Aorta (tissue), 5 donors: ENCODE measurements around the gene CSNK1A1. TPM values are rescaled to one million over a fixed set of nuclear protein-coding genes. Genes with fewer than 3 reads are reported as not detected.
"Not testable (repeated sequence)": the region's sequence is repeated elsewhere in the genome, so short reads cannot be mapped to it uniquely, and the experiment has no call there.

Source experiments
- ATAC-seq: fragments of 200-7000 bp; cut with Tn5 transposase; one replicate; pipeline ENCODE4 v1.9.1; 2022; ENCODE audit warnings: moderate library complexity; ENCODE audit not compliant: low FRiP score
- DNase-seq, 2 donors: peaks; one replicate each; pipeline ENCODE4 v3.0.0-alpha.2; 2020
- H3K27ac ChIP-seq, 2 donors: one replicate each; pipeline ENCODE4 v1.5.1; 2013; ENCODE audit warnings: low read length in 2 of 2, mild to moderate bottlenecking in 2 of 2, moderate library complexity in 2 of 2, control low read depth in 1 of 2, inconsistent platforms in 1 of 2, low read depth in 1 of 2
- H3K27me3 ChIP-seq, 2 donors: one replicate each; pipeline ENCODE4 v1.6.1; 2013; ENCODE audit warnings: control low read depth in 1 of 2, low read length in 1 of 2, mild to moderate bottlenecking in 1 of 2, moderate library complexity in 1 of 2; ENCODE audit not compliant: insufficient read depth in 2 of 2, control insufficient read depth in 1 of 2
- H3K36me3 ChIP-seq, 2 donors: one replicate each; pipeline ENCODE4 v1.6.1; 2013; ENCODE audit warnings: control low read depth in 1 of 2, low read length in 1 of 2, mild to moderate bottlenecking in 1 of 2; ENCODE audit not compliant: insufficient read depth in 2 of 2, control insufficient read depth in 1 of 2
- H3K4me1 ChIP-seq, 2 donors: one replicate each; pipeline ENCODE4 v1.6.1; 2013; ENCODE audit warnings: low read length in 2 of 2, control low read depth in 1 of 2, mild to moderate bottlenecking in 1 of 2, moderate library complexity in 1 of 2; ENCODE audit not compliant: insufficient read depth in 2 of 2, control insufficient read depth in 1 of 2
- H3K4me3 ChIP-seq, 2 donors: one replicate each; pipeline ENCODE4 v1.5.1; 2013; ENCODE audit warnings: low read length in 2 of 2, control low read depth in 1 of 2, mild to moderate bottlenecking in 1 of 2
- H3K9me3 ChIP-seq: one replicate; pipeline ENCODE4 v1.6.1; 2013; ENCODE audit warnings: mild to moderate bottlenecking, low read length; ENCODE audit not compliant: control insufficient read depth
- WGBS, 2 donors: extraction: QIAGEN DNeasy Blood & Tissue Kit; methylation state at CpG; one replicate each; pipeline ENCODE4 v1.1.7; 2013; 5-methylcytosine and 5-hydroxymethylcytosine counted together
- intact Hi-C, 2 donors: fragments of 100-400 bp; cut with DNase I; formaldehyde crosslinking; loops; one replicate each; pipeline versions ENCODE4 v1.14.2 to v1.15.0; 2022
- polyA plus RNA-seq, 2 donors: library from polyadenylated mRNA; stranded (reverse); fragments of 200-250 nt; gene quantifications; one replicate each; pipeline ENCODE4 v1.2.3, GENCODE V29; 2013
- total RNA-seq, 2 donors: library from RNA; stranded (reverse); fragmentation: NEBNext Ultra II Directional; extraction: Animal tissue kit (Norgen Biotek cat#: 25700); gene quantifications; one replicate each; pipeline ENCODE4 v1.2.1, GENCODE V29; 2021
- donor health status: healthy with polysubstance abuse.
- donor health status: Bipolar disorder and iron deficiency.
- donor health status: DM: no; HTN: no; CAD: no.
- donor health status: DM: no; HTN: no; CAD: no.
- donor health status: DM: yes; HTN: yes; CAD: no.

CSNK1A1 gene
- total and polyA plus RNA-seq, 4 donors, result 100 to 242 (median 164) TPM

DNA sequence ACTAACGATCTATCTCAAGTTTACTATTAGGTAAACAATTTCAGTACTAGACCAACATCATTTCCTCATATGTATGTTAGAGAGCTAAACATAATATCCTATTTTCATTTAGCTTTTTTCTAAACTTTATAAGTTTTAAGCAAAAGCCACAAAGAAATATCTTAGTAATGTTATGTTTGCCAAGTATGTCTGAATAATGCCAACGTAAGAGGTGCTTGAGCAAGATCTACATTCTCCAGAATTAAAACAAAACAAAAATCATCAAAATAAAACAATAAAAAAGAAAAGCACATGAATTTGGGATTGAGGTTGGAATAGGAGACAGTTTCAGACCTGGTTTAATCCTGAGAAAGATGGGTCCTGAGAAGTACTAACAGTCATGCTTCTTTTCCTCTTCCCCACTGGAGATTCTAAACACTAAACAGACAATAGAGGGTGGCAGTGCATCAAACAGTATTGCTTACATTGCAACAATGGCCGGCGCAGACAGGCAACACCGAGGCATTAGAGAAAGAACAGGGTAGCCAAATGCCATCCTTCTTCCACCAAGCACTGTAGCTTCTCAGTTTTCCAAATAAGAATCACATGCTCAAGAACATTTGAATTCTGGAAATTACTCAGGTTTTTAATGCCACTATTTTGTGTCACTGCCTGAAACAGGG is 33.6 kb downstream of the CSNK1A1 start:
- H3K27ac ChIP-seq, result no peak overlapping the region
- intact Hi-C loops, result no loop called here
- H3K9me3 ChIP-seq, result no peaks in the 10 kb centered on the region
- ATAC-seq, result peak; percentile 44
- H3K36me3 ChIP-seq, result no peaks in the 10 kb centered on the region
- no peaks in the 10 kb centered on the region for H3K27me3 ChIP-seq
- WGBS, 2 donors, result 28 to 35% methylated on average over 5 of the region's 5 CpGs
- peaks cover 5 to 10% of the 10 kb centered on the region in 2 donors for H3K4me1 ChIP-seq
- DNase-seq, result no peak
- peak overlapping the region in 1 of 2 donors; percentile 9 for H3K4me3 ChIP-seq

DNA sequence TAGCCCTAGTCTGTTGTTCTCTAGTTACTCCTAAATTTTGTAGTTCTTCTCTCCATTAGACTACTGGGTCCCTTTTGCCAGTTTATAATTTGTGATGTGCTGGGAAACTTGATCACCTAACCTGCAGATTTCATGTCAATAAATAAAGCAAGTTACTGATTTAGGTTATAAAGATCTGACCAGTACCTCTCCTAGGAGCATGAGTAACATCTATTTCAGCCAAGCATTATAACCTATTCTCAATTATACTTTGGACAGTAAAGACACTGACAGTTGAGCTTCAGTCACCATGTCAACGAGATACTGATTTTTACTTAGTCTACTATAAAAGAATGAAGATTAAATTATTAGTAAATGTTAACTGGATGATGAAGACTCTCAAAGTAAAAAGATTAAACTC is 36.7 kb downstream of the CSNK1A1 start:
- H3K4me1 ChIP-seq, result peaks cover 5 to 10% of the 10 kb centered on the region in 2 donors
- H3K9me3 ChIP-seq, result no peaks in the 10 kb centered on the region
- DNase-seq, result no peak
- H3K36me3 ChIP-seq, result peaks cover 0 to 1% of the 10 kb centered on the region in 2 donors
- H3K4me3 ChIP-seq, result no peak overlapping the region
- no peak overlapping the region for H3K27ac ChIP-seq
- intact Hi-C loops, result no loop called here
- no peaks in the 10 kb centered on the region for H3K27me3 ChIP-seq
- 72 to 73% methylated on average over 1 of the region's 1 CpG for WGBS, 2 donors
- ATAC-seq, result no peak

DNA sequence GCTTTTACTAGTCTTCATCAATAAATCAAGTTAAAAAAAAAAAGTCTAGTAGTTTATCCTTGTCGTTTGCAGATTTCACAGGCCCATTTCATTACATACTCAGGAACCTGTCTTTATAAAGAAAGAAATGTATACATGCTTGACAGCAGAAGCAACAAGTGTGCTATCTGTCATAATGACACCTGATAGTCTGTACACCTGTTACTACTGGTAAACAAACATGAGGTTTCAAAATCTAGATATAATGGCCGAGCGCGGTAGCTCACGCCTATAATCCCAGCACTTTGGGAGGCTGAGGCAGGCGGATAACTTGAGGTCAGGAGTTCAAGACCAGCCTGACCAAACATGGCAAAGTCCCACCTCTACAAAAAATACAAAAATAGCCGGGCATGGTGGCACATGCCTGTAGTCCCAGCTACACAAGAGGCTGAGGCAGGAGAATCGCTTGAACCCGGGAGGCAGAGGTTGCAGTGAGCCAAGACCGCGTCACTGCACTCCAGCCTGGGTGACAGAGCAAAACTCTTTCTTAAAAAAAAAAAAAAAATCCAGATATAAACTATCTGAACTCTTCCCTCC is 37.8 kb downstream of the CSNK1A1 start:
- H3K4me3 ChIP-seq, ATAC-seq, intact Hi-C loops, H3K27me3 ChIP-seq, H3K9me3 ChIP-seq, H3K27ac ChIP-seq, DNase-seq, H3K36me3 ChIP-seq, H3K4me1 ChIP-seq: not testable (repeated sequence)
- WGBS, 2 donors, result 78% methylated on average over 11 of the region's 11 CpGs

DNA sequence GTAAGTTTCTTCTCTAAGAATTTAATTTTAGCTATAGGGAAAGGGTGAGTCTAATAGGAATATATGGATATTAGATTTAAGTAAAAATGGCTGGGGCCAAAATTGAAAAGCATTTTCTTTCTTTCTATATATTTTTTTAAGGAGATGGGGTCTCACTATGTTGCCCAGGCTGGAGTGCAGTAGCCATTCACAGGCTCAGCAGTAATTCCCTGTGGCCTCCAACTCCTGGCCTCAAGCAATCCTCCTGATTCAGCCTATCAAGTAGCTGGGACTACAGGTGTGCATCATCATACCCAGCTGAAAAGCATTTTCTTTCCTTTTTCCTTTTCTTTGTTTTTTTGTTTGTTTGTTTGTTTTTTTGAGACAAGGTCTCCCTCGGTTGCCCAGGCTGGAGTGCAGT is 41.1 kb downstream of the CSNK1A1 start:
- no peaks in the 10 kb centered on the region for H3K9me3 ChIP-seq
- intact Hi-C loops, result no loop called here
- no peaks in the 10 kb centered on the region for H3K27me3 ChIP-seq
- H3K4me1 ChIP-seq, result no peaks in the 10 kb centered on the region
- DNase-seq (no peak), ATAC-seq (no peak)
- WGBS, 2 donors, result 77 to 84% methylated on average over 1 of the region's 1 CpG
- no peak overlapping the region for H3K4me3 ChIP-seq
- peaks cover 5 to 7% of the 10 kb centered on the region in 2 donors for H3K36me3 ChIP-seq
- H3K27ac ChIP-seq, result no peak overlapping the region

DNA sequence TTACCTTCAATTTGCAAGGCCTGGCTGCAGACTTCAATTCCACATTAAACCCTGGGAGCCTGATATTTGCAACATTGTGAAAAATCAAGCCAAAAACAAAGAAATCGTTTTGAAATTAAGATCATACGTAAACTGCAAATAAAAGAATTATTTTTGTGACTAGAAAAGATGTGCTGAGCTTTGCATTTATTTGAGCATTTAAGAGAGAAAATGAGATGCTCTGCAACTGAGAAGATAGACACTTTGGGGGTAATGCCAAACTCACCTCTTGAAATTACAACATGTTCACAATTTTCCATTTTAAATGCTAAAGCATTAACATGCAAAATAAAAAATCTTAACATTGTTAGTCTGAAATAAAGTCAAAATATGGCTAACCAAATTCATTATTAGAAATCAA is 46.6 kb downstream of the CSNK1A1 start:
- H3K9me3 ChIP-seq, result no peaks in the 10 kb centered on the region
- H3K27ac ChIP-seq, result no peak overlapping the region
- no peak overlapping the region for H3K4me3 ChIP-seq
- DNase-seq, result no peak
- intact Hi-C loops, result loop anchor here in 1 of 2 donors (5.0 kb wide), 1 partner anchor 43 kb away; no protein-coding TSS in a partner anchor
- WGBS, 2 donors, result 82 to 85% methylated on average over 2 of the region's 2 CpGs
- ATAC-seq, result no peak
- H3K4me1 ChIP-seq, result no peaks in the 10 kb centered on the region
- peaks cover 5 to 6% of the 10 kb centered on the region in 2 donors for H3K36me3 ChIP-seq
- H3K27me3 ChIP-seq, result no peaks in the 10 kb centered on the region

DNA sequence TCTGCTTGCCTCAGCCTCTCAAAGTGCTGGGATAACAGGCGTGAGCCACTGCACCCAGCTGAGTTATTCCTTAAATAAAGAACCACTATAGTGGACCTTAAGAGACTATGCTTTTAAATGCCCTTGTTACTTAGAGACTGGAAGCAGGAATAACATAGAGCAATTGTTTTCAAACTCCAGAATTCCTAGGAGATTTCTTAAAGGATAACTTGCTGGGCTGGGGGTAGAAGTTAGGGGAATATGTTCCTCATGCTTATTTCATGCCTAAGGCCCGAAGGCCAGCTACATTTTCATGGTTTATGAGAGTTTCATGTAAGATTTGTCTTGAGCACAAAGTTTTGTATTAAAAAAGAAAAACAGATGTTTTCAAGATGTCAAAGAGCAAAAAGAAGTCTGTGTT is 48.2 kb downstream of the CSNK1A1 start:
- no peaks in the 10 kb centered on the region for H3K4me1 ChIP-seq
- no peaks in the 10 kb centered on the region for H3K9me3 ChIP-seq
- no peak overlapping the region for H3K4me3 ChIP-seq
- H3K36me3 ChIP-seq, result peaks cover 1 to 3% of the 10 kb centered on the region in 2 donors
- no peaks in the 10 kb centered on the region for H3K27me3 ChIP-seq
- ATAC-seq (no peak), DNase-seq (no peak)
- WGBS, 2 donors, result 90 to 93% methylated on average over 2 of the region's 2 CpGs
- intact Hi-C loops, result no loop called here
- no peak overlapping the region for H3K27ac ChIP-seq

DNA sequence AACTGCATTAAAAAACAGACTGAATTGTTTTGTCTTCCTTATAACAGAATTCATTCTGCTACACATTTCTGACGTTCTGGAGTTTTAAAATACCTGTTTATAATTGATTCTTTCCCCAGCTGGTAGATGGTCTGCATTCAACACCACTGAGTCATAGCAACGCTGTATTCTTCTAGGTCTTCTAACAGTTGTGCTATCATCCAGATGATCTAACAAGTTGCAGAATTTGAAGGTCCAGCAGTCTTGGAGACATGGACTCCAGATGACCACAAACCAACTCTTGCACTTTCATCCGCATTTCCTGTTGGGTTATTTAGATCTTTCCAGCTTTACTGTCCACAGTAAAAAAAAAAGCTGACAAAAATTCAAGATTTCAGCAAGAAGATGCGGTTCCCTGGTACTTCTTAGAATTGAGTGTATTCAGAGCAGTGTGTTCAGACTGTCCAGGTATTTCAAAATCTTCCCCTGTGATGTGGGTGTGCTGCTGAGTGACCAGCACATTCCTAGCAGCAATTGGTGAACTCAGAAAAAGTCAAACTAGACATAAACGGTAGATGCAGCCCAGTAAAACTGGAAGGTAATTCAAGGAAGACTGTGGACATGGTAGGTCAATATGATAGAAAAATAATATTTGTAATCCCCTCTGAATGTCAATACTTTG is 50.2 kb downstream of the CSNK1A1 start:
- H3K9me3 ChIP-seq, result no peaks in the 10 kb centered on the region
- no peaks in the 10 kb centered on the region for H3K27me3 ChIP-seq
- peaks cover 2 to 3% of the 10 kb centered on the region in 2 donors for H3K4me1 ChIP-seq
- H3K27ac ChIP-seq, result no peak overlapping the region
- no peak for DNase-seq
- intact Hi-C loops, result no loop called here
- no peak for ATAC-seq
- no peak overlapping the region for H3K4me3 ChIP-seq
- peaks cover 0 to 2% of the 10 kb centered on the region in 2 donors for H3K36me3 ChIP-seq
- 78 to 79% methylated on average over 5 of the region's 5 CpGs for WGBS, 2 donors

DNA sequence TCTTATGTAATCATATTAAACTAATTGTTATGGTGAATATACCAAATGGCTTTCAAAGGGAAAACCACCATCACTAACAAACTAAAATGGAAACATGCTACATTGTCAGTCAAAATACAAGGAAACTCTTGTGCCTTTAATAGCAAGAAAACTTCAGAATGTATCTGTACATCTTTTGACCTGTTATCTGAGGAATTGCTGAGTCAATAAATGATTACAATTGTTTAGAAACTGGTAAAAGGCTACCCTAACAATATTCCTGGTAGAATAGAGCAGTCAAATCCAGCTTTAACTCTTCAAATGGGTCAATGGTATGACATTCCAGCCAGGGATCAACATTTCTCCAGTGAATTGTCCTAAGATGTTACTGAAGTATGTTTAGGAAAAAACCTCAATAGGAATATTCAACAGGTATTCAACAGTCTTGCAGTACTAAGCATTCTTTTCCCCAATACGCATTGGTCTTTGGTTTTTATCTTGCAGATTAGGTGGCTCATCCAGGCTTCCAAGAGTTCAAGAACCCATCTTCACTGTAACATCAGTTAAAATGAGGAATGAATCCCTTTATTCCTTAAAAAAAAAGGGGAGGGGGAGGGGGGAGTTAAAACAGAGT is 52.4 kb downstream of the CSNK1A1 start:
- Histone ChIP-seq H3K4me1 (peaks cover 2 to 3% of the 10 kb centered on the region in 2 donors), H3K36me3 (peaks cover 0 to 2% of the 10 kb centered on the region in 2 donors), H3K4me3 (no peak overlapping the region), H3K27me3 (no peaks in the 10 kb centered on the region), H3K27ac (no peak overlapping the region), H3K9me3 (no peaks in the 10 kb centered on the region)
- WGBS, 2 donors, result 91 to 94% methylated on average over 1 of the region's 1 CpG
- ATAC-seq (no peak), DNase-seq (no peak)
- intact Hi-C loops, result loop anchor here (5.0 kb wide), 2 partner anchors 43 to 48 kb away; no protein-coding TSS in a partner anchor
